ENCODE measurements around the gene SERAC1.

DNA sequence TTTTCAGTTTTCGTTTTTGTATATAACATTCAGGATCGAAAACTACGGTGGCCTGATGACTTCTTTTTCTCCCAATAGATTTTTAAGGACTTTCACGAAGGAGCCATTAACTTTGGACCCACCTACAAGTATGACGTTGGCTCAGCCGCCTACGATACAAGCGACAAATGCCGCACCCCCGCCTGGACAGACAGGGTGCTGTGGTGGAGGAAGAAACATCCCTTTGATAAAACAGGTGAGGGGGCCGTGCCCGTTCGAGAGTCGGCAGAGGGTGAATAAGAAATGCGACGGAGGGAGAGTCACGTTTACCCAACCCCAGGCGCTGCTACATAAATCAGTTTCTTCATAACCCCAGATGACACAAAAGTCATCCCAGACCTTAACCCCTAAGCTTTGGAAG, 91.5 kb downstream of the SERAC1 start:
- no peak for TF ChIP-seq BHLHE40 (IDR thresholded peaks at IDR 0.05; ENCODE audit: low read depth, low read length)
- no peak for TF ChIP-seq RAD21 (IDR thresholded peaks at IDR 0.05; ENCODE audit: low read length)
- TF ChIP-seq NFE2L2 (IDR thresholded peaks at IDR 0.05; ENCODE audit: low read depth, low read length) = no peak

Measured in IMR-90 (cell line).